Measurements from ENCODE around the gene OTUD1.

- TF ChIP-seq CTCF (IDR thresholded peaks at IDR 0.05; ENCODE audit: poor library complexity) (no peak), EZH2 (IDR thresholded peaks at IDR 0.05; ENCODE audit: borderline replicate concordance) (no peak), EZH2phosphoT487 (IDR thresholded peaks at IDR 0.05; ENCODE audit: low read depth, severe bottlenecking, unreplicated experiment) (no peak)
Observed at GRCh38 chr10:23439961-23440889, 1.4 kb downstream of the OTUD1 start.

Measured in hepatocyte (in vitro differentiated cells).